SK-N-SH (cell line): ENCODE data around the gene OR1Q1.

Source experiments
- CTCF ChIP-seq: fragments of 200-600 bp; sonication (generic); IDR thresholded peaks from 2 replicates; pipeline ENCODE4 v1.6.1; 2017; ENCODE audit warnings: antibody characterized with exemption, mild to moderate bottlenecking, moderate library complexity
- EP300 ChIP-seq, 2 experiments: IDR thresholded peaks; 2 replicates each; pipeline versions ENCODE4 v1.4.0 to v1.6.1; 2012; ENCODE audit warnings: borderline replicate concordance in 1 of 2, low read depth in 1 of 2, low read length in 1 of 2
- EZH2phosphoT487 ChIP-seq: fragments of 200-600 bp; sonication (generic); IDR thresholded peaks from 2 replicates; pipeline ENCODE4 v1.6.1; 2017; ENCODE audit warnings: low read depth, mixed run types, mild to moderate bottlenecking, antibody characterized with exemption, moderate library complexity, borderline replicate concordance
- FOXJ3 ChIP-seq: sonication (generic); formaldehyde crosslinking; IDR thresholded peaks from 2 replicates; pipeline ENCODE4 v1.5.1; 2020; ENCODE audit warnings: mild to moderate bottlenecking, missing genetic modification reagents
- MXI1 ChIP-seq: IDR thresholded peaks from 2 replicates; pipeline ENCODE4 v1.6.1; 2012; ENCODE audit warnings: mild to moderate bottlenecking, low read depth, low read length, improper control_type of control experiment
- NRF1 ChIP-seq: IDR thresholded peaks from 2 replicates; pipeline ENCODE4 v1.6.1; 2012; ENCODE audit warnings: low read depth, mild to moderate bottlenecking, low read length
- POLR2AphosphoS5 ChIP-seq: IDR thresholded peaks from 2 replicates; pipeline ENCODE4 v1.6.1; 2012; ENCODE audit warnings: low read depth, low read length
- REST ChIP-seq: IDR thresholded peaks from 2 replicates; pipeline ENCODE4 v1.6.1; 2012; ENCODE audit warnings: mild to moderate bottlenecking, low read depth, low read length, moderate library complexity
- RFX5 ChIP-seq: IDR thresholded peaks from 2 replicates; pipeline ENCODE4 v1.6.1; 2012; ENCODE audit warnings: mild to moderate bottlenecking, improper control_type of control experiment, low read length
- SMC3 ChIP-seq: IDR thresholded peaks from 2 replicates; pipeline ENCODE4 v1.6.1; 2012; ENCODE audit warnings: low read depth, low read length, improper control_type of control experiment
- TCF12 ChIP-seq: IDR thresholded peaks from 2 replicates; pipeline ENCODE4 v1.4.0; 2012
- TEAD4 ChIP-seq: IDR thresholded peaks from 2 replicates; pipeline ENCODE4 v1.4.0; 2012; ENCODE audit warnings: mild to moderate bottlenecking, borderline replicate concordance; ENCODE audit not compliant: insufficient read depth
- USF2 ChIP-seq: fragments of 150-350 bp; IDR thresholded peaks from 2 replicates; pipeline ENCODE4 v1.6.1; 2017; ENCODE audit warnings: antibody characterized with exemption, low read length, low read depth, borderline replicate concordance
- YY1 ChIP-seq: IDR thresholded peaks from 2 replicates; pipeline ENCODE4 v1.4.0; 2012; ENCODE audit warnings: low read depth, mild to moderate bottlenecking

- TF ChIP-seq SMC3 (no peak), POLR2AphosphoS5 (no peak), YY1 (no peak), TEAD4 (no peak), CTCF (no peak), FOXJ3 (CRISPR knock-in tag) (no peak), USF2 (no peak), EZH2phosphoT487 (no peak), RFX5 (no peak), REST (no peak), MXI1 (no peak), EP300 (IDR thresholded peaks at IDR 0.05; ENCODE audit: borderline replicate concordance in 1 of 2, low read depth in 1 of 2, low read length in 1 of 2) (no peak), TCF12 (no peak), NRF1 (no peak)
Measured at GRCh38 chr9:122605691-122606090, 8.8 kb upstream of the OR1Q1 start.
